DOHH2 (cell line): Measurements from ENCODE around the gene CTIF.

Source experiments
- H3F3A ChIP-seq: fragments of 200-600 bp; sonication (generic), shearing (Covaris generic); 2 replicates; pipeline ENCODE4 v1.6.0; 2016; ENCODE audit warnings: antibody characterized with exemption, mild to moderate bottlenecking; ENCODE audit not compliant: control insufficient read depth, insufficient read depth
- H3K27ac ChIP-seq: fragments of 200-600 bp; sonication (generic); 2 replicates; pipeline ENCODE4 v1.5.1; 2014; ENCODE audit warnings: low read depth, mild to moderate bottlenecking, low read length, moderate library complexity
- H3K27me3 ChIP-seq: fragments of 200-600 bp; sonication (generic); 2 replicates; pipeline ENCODE4 v1.6.1; 2014; ENCODE audit warnings: mild to moderate bottlenecking, low read length, mixed read lengths; ENCODE audit not compliant: control insufficient read depth
- H3K36me3 ChIP-seq: fragments of 200-600 bp; sonication (generic); 2 replicates; pipeline ENCODE4 v1.6.1; 2014; ENCODE audit warnings: mild to moderate bottlenecking, low read length, moderate library complexity, mixed read lengths; ENCODE audit not compliant: control insufficient read depth
- H3K4me1 ChIP-seq: fragments of 200-600 bp; sonication (generic); 2 replicates; pipeline ENCODE4 v1.6.1; 2014; ENCODE audit warnings: mild to moderate bottlenecking, low read length, mixed read lengths; ENCODE audit not compliant: control insufficient read depth
- H3K4me2 ChIP-seq: fragments of 200-600 bp; sonication (generic); 2 replicates; pipeline ENCODE4 v1.6.0; 2014; ENCODE audit warnings: mild to moderate bottlenecking, low read length, moderate library complexity
- H3K4me3 ChIP-seq: fragments of 200-600 bp; sonication (generic); 2 replicates; pipeline ENCODE4 v1.5.1; 2014; ENCODE audit warnings: mild to moderate bottlenecking, low read length, mixed read lengths
- H3K79me2 ChIP-seq: fragments of 200-600 bp; sonication (generic); 2 replicates; pipeline ENCODE4 v1.6.1; 2014; ENCODE audit warnings: mild to moderate bottlenecking, low read length, mixed read lengths; ENCODE audit not compliant: control insufficient read depth
- H3K9me2 ChIP-seq: fragments of 200-600 bp; sonication (generic); replicated peaks from 2 replicates; pipeline ENCODE4 v1.6.1; 2014; ENCODE audit warnings: mild to moderate bottlenecking, low read length, mixed read lengths; ENCODE audit not compliant: control insufficient read depth
- H3K9me3 ChIP-seq: fragments of 200-600 bp; sonication (generic); 2 replicates; pipeline ENCODE4 v1.6.1; 2014; ENCODE audit warnings: antibody characterized with exemption, low read length, mixed read lengths; ENCODE audit not compliant: control insufficient read depth, insufficient read depth
- H4K20me1 ChIP-seq: fragments of 200-600 bp; sonication (generic); 2 replicates; pipeline ENCODE4 v1.6.0; 2014; ENCODE audit warnings: low read depth, mild to moderate bottlenecking, antibody characterized with exemption, low read length, moderate library complexity; ENCODE audit not compliant: control insufficient read depth, insufficient read depth
- EZH2phosphoT487 ChIP-seq: fragments of 200-600 bp; sonication (generic); IDR thresholded peaks from 2 replicates; pipeline ENCODE4 v1.6.1; 2017; ENCODE audit warnings: borderline replicate concordance, mild to moderate bottlenecking, antibody characterized with exemption, low read length, moderate library complexity, mixed read lengths
- TF ChIP-seq, protein P1 (sequence below): fragments of 200-600 bp; sonication (generic); IDR thresholded peaks from one replicate; pipeline ENCODE4 v1.5.1; 2014; ENCODE audit warnings: antibody characterized with exemption, mild to moderate bottlenecking, low read depth, low read length; ENCODE audit not compliant: poor library complexity, severe bottlenecking

Gene CTIF

GRCh38 chr18:48607056-48607984 is 68.5 kb downstream of the CTIF start:
- Histone ChIP-seq H3K9me3 (no peaks in the 10 kb centered on the region), H3K27ac (no peak overlapping the region)

GRCh38 chr18:48608581-48608980 is 69.8 kb downstream of the CTIF start:
- Histone ChIP-seq H3K27ac (no peak overlapping the region), H3F3A (no peaks in the 10 kb centered on the region), H3K9me2 (no peaks in the 10 kb centered on the region), H3K27me3 (no peaks in the 10 kb centered on the region), H3K36me3 (no peaks in the 10 kb centered on the region), H3K4me3 (no peak overlapping the region), H4K20me1 (no peaks in the 10 kb centered on the region), H3K4me1 (peaks cover 5% of the 10 kb centered on the region; the same call in 1 of the 2 replicates), H3K79me2 (no peaks in the 10 kb centered on the region), H3K9me3 (no peaks in the 10 kb centered on the region), H3K4me2 (no peak overlapping the region)
- TF ChIP-seq EZH2phosphoT487: no peak
- TF ChIP-seq, protein P1, sequence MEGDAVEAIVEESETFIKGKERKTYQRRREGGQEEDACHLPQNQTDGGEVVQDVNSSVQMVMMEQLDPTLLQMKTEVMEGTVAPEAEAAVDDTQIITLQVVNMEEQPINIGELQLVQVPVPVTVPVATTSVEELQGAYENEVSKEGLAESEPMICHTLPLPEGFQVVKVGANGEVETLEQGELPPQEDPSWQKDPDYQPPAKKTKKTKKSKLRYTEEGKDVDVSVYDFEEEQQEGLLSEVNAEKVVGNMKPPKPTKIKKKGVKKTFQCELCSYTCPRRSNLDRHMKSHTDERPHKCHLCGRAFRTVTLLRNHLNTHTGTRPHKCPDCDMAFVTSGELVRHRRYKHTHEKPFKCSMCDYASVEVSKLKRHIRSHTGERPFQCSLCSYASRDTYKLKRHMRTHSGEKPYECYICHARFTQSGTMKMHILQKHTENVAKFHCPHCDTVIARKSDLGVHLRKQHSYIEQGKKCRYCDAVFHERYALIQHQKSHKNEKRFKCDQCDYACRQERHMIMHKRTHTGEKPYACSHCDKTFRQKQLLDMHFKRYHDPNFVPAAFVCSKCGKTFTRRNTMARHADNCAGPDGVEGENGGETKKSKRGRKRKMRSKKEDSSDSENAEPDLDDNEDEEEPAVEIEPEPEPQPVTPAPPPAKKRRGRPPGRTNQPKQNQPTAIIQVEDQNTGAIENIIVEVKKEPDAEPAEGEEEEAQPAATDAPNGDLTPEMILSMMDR: no peak

More at GRCh38 chr18:48607056-48607984, 68.5 kb downstream of the CTIF start:
- Histone ChIP-seq H3F3A (no peaks in the 10 kb centered on the region), H3K4me3 (no peak overlapping the region), H3K4me2 (no peak overlapping the region), H3K9me2 (no peaks in the 10 kb centered on the region), H4K20me1 (no peaks in the 10 kb centered on the region), H3K27me3 (no peaks in the 10 kb centered on the region), H3K4me1 (peaks cover 5% of the 10 kb centered on the region; the same call in 1 of the 2 replicates), H3K79me2 (no peaks in the 10 kb centered on the region), H3K36me3 (no peaks in the 10 kb centered on the region)
- no peak for TF ChIP-seq EZH2phosphoT487
- TF ChIP-seq, protein P1: no peak

DNA sequence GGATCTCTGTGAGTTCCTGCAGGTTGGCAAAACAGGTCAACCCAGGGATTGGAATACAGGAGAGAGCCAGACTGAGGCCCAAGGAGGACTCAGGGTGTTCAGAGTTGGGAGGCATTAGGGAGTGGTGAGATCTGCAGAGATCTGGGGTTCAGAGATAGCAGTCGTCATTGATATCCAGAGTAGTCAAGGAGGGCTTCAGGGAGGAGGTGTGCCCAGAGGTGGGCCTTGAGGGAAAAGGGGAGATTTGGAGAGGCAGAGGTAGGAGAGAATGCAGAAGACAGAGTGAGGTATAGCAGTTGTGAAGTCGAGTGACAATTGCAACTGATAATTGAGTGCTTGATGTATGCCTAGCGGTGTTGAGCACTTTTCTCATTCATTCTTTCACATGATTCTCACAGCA is 70.3 kb downstream of the CTIF start:
- H3F3A ChIP-seq: no peaks in the 10 kb centered on the region
- H3K9me3 ChIP-seq: no peaks in the 10 kb centered on the region
- H3K4me1 ChIP-seq: peaks cover 5% of the 10 kb centered on the region
- TF ChIP-seq, protein P1: no peak
- no peak for TF ChIP-seq EZH2phosphoT487
- no peaks in the 10 kb centered on the region for H3K27me3 ChIP-seq
- H3K9me2 ChIP-seq: no peaks in the 10 kb centered on the region
- no peak overlapping the region for H3K4me3 ChIP-seq
- H4K20me1 ChIP-seq: no peaks in the 10 kb centered on the region
- H3K4me2 ChIP-seq: no peak overlapping the region
- H3K27ac ChIP-seq: no peak overlapping the region
- no peaks in the 10 kb centered on the region for H3K79me2 ChIP-seq
- H3K36me3 ChIP-seq: no peaks in the 10 kb centered on the region
